HG03460 (cell line): ENCODE results near the gene NUMA1.

Experiments
- ATAC-seq: cut with Tn5 transposase; IDR thresholded peaks from one replicate; pipeline ENCODE4 v1.9.1; 2021; ENCODE audit not compliant: unreplicated experiment

The NUMA1 gene

GRCh38 chr11:72080326-72081183 is at the start of gene NUMA1, which contains the start of gene LRRC51:
TSS of gene NUMA1 (minus strand) at chr11:72080542. CDS start at chr11:72035943, 44,599 bp downstream.
TSS of gene LRRC51 (plus strand) at chr11:72080850. CDS start at chr11:72089084, 8,234 bp downstream.
- ATAC-seq = peak; percentile 91

GRCh38 chr11:72129381-72129780 is 49.0 kb upstream of the NUMA1 start:
- ATAC-seq = no peak

- no peak for ATAC-seq
These were observed 47.6 kb upstream of the NUMA1 start for GRCh38 chr11:72127923-72128322.

- no peak for ATAC-seq
These were observed 45.6 kb upstream of the NUMA1 start for GRCh38 chr11:72125956-72126355.

- no peak for ATAC-seq
These were observed 43.7 kb upstream of the NUMA1 start for GRCh38 chr11:72124046-72124445.

GRCh38 chr11:72123117-72123653 is 42.8 kb upstream of the NUMA1 start:
- ATAC-seq = no peak

- ATAC-seq = no peak
These were observed 42.3 kb upstream of the NUMA1 start for GRCh38 chr11:72122607-72123006.

- no peak for ATAC-seq
These were observed 40.6 kb upstream of the NUMA1 start for GRCh38 chr11:72120930-72121329.

- ATAC-seq = no peak
These were observed 38.9 kb upstream of the NUMA1 start for GRCh38 chr11:72119198-72119597.

- ATAC-seq = no peak
These were observed 35.8 kb upstream of the NUMA1 start for GRCh38 chr11:72116019-72116755.

- ATAC-seq = no peak
These were observed 34.2 kb upstream of the NUMA1 start for GRCh38 chr11:72114570-72114969.

- ATAC-seq = no peak
These were observed 32.9 kb upstream of the NUMA1 start for GRCh38 chr11:72112978-72113808.

- ATAC-seq = peak; percentile 90
These were observed 32.0 kb upstream of the NUMA1 start, which contains the start of gene ANAPC15 for GRCh38 chr11:72112143-72112977. TSS of gene ANAPC15 (minus strand) at chr11:72112695. CDS start at chr11:72111276, 1,419 bp downstream.

- ATAC-seq = no peak
These were observed 31.2 kb upstream of the NUMA1 start for GRCh38 chr11:72111300-72112142.

- no peak for ATAC-seq
These were observed 25.5 kb upstream of the NUMA1 start, which contains the start of gene TOMT for GRCh38 chr11:72105888-72106287. TSS of gene TOMT (plus strand) at chr11:72105924. CDS start at chr11:72105952, 28 bp downstream.

- ATAC-seq = no peak
These were observed 23.4 kb upstream of the NUMA1 start for GRCh38 chr11:72103754-72104167.

GRCh38 chr11:72102946-72103753 is 22.8 kb upstream of the NUMA1 start, which contains the start of gene LAMTOR1:
TSS of gene LAMTOR1 (minus strand) at chr11:72103297. CDS start at chr11:72103224, 73 bp downstream.
- ATAC-seq = peak; percentile 90

- peak; percentile 22 for ATAC-seq
These were observed 22.2 kb upstream of the NUMA1 start for GRCh38 chr11:72102631-72102945.
